Neutrophil (primary cell): ENCODE results near the gene YWHAE.

Experiments used
- H3K27ac ChIP-seq: fragments of 200-600 bp; sonication (generic); 2 replicates; pipeline ENCODE4 v1.5.1; 2016; ENCODE audit warnings: mild to moderate bottlenecking, moderate library complexity
- H3K27me3 ChIP-seq: fragments of 200-600 bp; sonication (generic); 2 replicates; pipeline ENCODE4 v1.6.0; 2016; ENCODE audit warnings: mild to moderate bottlenecking
- H3K36me3 ChIP-seq: fragments of 200-600 bp; sonication (generic); 2 replicates; pipeline ENCODE4 v1.5.1; 2017
- H3K4me1 ChIP-seq, 2 experiments: fragments of 200-600 bp in 1 of 2; sonication (generic) in 1 of 2; 1 replicate in 1 of 2; 2 replicates in 1 of 2; pipeline versions ENCODE4 v1.5.1 to v1.6.1; 2013 to 2016; ENCODE audit warnings: low read depth in 1 of 2, low read length in 1 of 2, mild to moderate bottlenecking in 1 of 2, moderate library complexity in 1 of 2; ENCODE audit not compliant: control insufficient read depth in 1 of 2, insufficient read depth in 1 of 2
- H3K4me3 ChIP-seq, 2 experiments: fragments of 200-600 bp in 1 of 2; sonication (generic) in 1 of 2; 1 replicate in 1 of 2; 2 replicates in 1 of 2; pipeline ENCODE4 v1.5.1; 2013 to 2016; ENCODE audit warnings: low read depth in 1 of 2, low read length in 1 of 2, mild to moderate bottlenecking in 1 of 2, moderate library complexity in 1 of 2
- H3K9me3 ChIP-seq: fragments of 200-600 bp; sonication (generic); 2 replicates; pipeline ENCODE4 v1.5.1; 2016
- TF ChIP-seq, protein P1 (sequence below): fragments of 200-600 bp; sonication (generic); IDR thresholded peaks from 2 replicates; pipeline ENCODE4 v1.5.1; 2016; ENCODE audit warnings: antibody characterized with exemption

Gene YWHAE

DNA sequence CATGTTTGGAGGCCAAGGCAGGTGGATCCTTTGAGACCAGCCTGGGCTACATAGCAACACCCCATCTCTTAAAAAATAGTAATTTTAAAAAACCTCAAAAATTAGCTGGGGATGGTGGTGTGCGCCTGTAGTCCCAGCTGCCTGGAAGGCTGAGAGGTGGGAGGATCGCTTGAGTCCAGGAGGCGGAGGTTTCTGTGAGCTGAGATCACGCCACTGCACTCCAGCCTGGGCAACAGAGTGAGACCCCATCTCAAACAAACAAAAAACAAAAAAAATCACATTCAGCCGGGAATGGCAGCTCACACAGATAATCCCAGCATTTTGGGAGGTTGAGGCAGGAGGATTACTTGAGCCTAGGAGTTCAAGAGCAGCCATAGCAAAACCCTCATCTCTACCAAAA lies 16.4 kb upstream of the YWHAE start:
- H3K9me3 ChIP-seq = no peaks in the 10 kb centered on the region
- H3K36me3 ChIP-seq = peaks cover 50% of the 10 kb centered on the region
- H3K27ac ChIP-seq = no peak overlapping the region
- peaks cover 0 to 5% of the 10 kb centered on the region in 2 experiments for H3K4me1 ChIP-seq
- no peaks in the 10 kb centered on the region for H3K27me3 ChIP-seq
- no peak overlapping the region for H3K4me3 ChIP-seq
- TF ChIP-seq, protein P1, sequence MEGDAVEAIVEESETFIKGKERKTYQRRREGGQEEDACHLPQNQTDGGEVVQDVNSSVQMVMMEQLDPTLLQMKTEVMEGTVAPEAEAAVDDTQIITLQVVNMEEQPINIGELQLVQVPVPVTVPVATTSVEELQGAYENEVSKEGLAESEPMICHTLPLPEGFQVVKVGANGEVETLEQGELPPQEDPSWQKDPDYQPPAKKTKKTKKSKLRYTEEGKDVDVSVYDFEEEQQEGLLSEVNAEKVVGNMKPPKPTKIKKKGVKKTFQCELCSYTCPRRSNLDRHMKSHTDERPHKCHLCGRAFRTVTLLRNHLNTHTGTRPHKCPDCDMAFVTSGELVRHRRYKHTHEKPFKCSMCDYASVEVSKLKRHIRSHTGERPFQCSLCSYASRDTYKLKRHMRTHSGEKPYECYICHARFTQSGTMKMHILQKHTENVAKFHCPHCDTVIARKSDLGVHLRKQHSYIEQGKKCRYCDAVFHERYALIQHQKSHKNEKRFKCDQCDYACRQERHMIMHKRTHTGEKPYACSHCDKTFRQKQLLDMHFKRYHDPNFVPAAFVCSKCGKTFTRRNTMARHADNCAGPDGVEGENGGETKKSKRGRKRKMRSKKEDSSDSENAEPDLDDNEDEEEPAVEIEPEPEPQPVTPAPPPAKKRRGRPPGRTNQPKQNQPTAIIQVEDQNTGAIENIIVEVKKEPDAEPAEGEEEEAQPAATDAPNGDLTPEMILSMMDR = no peak

- H3K4me1 ChIP-seq = no peaks in the 10 kb centered on the region
- no peak overlapping the region for H3K27ac ChIP-seq
- H3K27me3 ChIP-seq = no peaks in the 10 kb centered on the region
- no peak overlapping the region for H3K4me3 ChIP-seq
- no peaks in the 10 kb centered on the region for H3K9me3 ChIP-seq
- TF ChIP-seq, protein P1 = no peak
- H3K36me3 ChIP-seq = peaks cover 33% of the 10 kb centered on the region
Measured at GRCh38 chr17:1414634-1415033, 14.6 kb upstream of the YWHAE start.

GRCh38 chr17:1414001-1414574 lies 14.1 kb upstream of the YWHAE start:
- H3K4me1 ChIP-seq = no peaks in the 10 kb centered on the region
- H3K27ac ChIP-seq = no peak overlapping the region
- no peaks in the 10 kb centered on the region for H3K27me3 ChIP-seq
- H3K9me3 ChIP-seq = no peaks in the 10 kb centered on the region
- H3K4me3 ChIP-seq = no peak overlapping the region
- TF ChIP-seq, protein P1 = no peak
- peaks cover 30% of the 10 kb centered on the region for H3K36me3 ChIP-seq

DNA sequence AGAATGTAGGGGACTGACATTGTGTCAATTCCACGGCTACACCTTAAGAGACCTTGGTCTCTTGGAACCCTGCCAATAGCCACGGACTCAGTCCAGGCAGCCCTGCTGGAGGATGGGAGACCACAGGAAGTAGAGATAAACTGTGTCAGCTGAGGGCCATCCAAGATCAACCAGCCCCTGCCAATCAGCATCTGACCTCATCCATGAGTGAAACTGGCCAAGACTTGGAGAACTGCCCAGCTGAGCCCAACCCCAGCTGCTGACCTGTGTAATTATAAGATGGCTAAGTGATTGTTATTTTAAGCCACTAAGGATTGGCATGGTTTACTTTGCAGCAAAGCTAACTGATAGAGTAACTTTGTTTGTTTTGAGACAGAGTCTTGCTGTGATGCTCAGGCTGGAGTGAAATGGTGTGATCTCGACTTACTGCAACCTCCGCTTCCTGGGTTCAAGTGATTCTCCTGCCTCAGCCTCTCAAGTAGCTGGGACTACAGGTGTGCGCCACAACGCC lies 13.3 kb upstream of the YWHAE start:
- Histone ChIP-seq H3K9me3 (no peaks in the 10 kb centered on the region), H3K27ac (no peak overlapping the region), H3K27me3 (no peaks in the 10 kb centered on the region), H3K36me3 (peaks cover 25% of the 10 kb centered on the region), H3K4me3 (no peak overlapping the region), H3K4me1 (no peaks in the 10 kb centered on the region)
- TF ChIP-seq, protein P1 = no peak

DNA sequence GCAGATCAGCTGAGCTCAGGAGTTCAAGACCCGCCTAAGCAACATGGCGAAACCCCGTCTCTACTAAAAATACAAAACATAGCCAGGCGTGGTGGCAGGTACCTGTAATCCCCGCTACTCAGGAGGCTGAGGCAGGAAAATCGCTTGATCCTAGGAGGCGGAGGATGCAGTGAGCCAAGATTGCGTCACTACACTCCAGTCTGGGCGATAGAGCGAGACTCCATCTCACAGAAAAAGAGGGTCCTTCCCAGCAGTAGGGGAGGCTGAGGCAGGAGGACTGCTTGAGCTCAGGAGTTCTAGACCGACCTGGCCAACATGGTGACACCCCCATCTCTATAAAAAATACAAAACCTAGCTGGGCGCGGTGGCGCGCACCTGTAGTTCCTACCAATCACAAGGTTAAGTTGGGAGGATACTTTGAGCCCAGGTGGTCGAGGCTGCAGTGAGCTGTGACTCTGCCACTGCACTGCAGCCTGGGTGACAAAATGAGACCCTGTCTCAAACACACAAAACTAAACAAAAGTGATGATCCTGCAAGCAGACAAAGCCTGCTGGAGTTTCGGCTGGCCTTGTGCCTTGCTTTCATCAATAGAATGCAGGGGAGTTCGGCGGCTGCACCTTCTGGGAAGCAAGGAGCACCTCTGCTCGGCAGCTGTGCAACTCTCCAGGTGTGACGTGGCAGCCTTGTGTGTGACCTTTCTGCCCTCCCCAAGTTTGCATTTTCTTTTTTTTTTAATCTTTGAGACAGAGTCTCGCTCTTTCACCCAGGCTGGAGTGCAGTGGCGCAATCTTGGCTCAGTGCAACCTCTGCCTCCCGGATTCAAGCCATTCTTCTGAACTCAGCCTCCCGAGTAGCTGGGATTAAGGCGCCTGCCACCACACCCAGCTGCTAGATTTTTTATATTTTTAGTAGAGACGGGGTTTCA lies 12.4 kb upstream of the YWHAE start:
- TF ChIP-seq, protein P1 = no peak
- H3K4me3 ChIP-seq = no peak overlapping the region

More for the DNA sequence above, 12.4 kb upstream of the YWHAE start:
- H3K9me3 ChIP-seq = no peaks in the 10 kb centered on the region
- H3K27ac ChIP-seq = no peak overlapping the region
- H3K4me1 ChIP-seq = no peaks in the 10 kb centered on the region
- peaks cover 16% of the 10 kb centered on the region for H3K36me3 ChIP-seq
- H3K27me3 ChIP-seq = no peaks in the 10 kb centered on the region
